ENCODE data around the gene ZNF507.

The ZNF507 gene

DNA sequence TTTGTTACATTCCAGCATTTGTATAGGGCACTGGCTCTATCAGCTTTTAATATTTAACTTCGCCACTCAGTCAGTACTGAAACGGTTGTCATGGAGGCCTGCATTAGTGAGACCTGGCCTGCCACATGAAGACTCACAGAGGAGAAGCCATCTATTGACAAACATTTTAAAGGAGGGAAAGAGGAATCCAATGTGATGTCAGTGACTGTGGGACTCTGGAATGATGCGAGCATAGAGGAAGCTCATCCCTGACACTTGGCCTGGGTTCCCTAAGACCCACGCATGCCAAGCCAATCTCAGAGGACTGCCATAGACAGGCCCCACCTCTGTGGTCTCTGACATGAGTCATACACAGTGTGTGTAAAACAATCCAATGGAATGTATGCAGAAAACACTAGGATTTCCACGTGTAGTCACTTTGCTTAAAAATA, 52.3 kb downstream of the ZNF507 start:
- DNase-seq (ENCODE audit: low read depth), result no peak
- TF ChIP-seq, protein P1, sequence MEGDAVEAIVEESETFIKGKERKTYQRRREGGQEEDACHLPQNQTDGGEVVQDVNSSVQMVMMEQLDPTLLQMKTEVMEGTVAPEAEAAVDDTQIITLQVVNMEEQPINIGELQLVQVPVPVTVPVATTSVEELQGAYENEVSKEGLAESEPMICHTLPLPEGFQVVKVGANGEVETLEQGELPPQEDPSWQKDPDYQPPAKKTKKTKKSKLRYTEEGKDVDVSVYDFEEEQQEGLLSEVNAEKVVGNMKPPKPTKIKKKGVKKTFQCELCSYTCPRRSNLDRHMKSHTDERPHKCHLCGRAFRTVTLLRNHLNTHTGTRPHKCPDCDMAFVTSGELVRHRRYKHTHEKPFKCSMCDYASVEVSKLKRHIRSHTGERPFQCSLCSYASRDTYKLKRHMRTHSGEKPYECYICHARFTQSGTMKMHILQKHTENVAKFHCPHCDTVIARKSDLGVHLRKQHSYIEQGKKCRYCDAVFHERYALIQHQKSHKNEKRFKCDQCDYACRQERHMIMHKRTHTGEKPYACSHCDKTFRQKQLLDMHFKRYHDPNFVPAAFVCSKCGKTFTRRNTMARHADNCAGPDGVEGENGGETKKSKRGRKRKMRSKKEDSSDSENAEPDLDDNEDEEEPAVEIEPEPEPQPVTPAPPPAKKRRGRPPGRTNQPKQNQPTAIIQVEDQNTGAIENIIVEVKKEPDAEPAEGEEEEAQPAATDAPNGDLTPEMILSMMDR (IDR thresholded peaks at IDR 0.05; ENCODE audit: insufficient read depth, low read depth, low read length, missing control alignments), result no peak
- H3K4me3 ChIP-seq (ENCODE audit: low read depth, low read length), result no peak overlapping the region

DNA sequence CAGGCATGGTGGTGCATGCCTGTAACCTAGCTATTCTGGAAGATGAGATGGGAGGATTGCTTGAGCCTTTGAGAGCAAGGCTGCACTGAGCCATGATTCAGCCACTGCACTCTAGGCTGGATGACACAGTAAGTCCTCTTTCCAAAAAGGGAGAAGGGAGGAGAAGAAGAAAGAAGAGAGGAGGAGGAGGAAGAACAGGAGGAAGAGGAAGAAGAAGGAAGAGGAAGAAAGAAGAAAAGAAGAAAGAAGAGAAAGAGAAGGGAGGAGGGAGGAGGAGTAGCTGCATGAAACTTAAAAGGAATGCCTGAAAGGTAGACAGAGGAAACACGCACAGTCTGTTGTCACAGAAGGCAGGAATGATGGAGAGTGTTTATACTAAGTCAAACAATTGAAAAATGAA, 56.6 kb downstream of the ZNF507 start:
- TF ChIP-seq, protein P1 (IDR thresholded peaks at IDR 0.05; ENCODE audit: insufficient read depth, low read depth, low read length, missing control alignments), result no peak
- DNase-seq (ENCODE audit: low read depth), result no peak
- no peak overlapping the region for H3K4me3 ChIP-seq (ENCODE audit: low read depth, low read length)

DNA sequence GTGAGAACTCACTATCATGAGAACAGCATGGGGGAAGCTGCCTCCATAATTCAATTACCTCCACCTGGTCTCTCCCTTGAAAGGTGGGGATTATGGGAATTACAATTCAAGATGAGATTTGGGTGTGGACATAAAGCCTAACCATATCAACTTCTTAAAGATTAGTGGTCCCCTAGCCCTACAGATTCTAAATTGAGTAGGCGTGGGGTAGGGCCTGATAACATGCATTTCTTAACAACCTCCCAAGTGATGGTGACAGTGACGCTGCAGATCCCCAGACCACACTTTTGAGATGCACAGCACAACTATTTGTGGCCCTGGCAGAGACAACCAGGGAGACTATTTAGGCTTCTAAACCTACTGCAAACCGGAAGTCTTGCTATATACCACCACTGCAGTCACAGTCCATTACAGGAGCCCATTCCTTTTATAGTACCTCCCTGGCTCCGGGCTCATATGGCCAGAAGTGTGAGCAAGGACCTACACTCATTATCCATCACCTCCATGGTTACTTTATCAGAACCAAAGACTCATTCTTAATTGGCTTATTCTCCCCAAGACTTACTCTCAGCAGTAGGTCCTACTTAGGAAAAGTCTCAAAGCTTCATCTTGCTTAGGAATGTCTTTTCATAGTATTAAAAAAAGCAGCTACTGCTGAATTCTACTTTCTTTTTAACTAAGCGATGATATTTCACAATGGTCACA, 58.0 kb downstream of the ZNF507 start:
- H3K4me3 ChIP-seq (ENCODE audit: low read depth, low read length), result no peak overlapping the region
- no peak for DNase-seq (ENCODE audit: low read depth)
- TF ChIP-seq, protein P1 (IDR thresholded peaks at IDR 0.05; ENCODE audit: insufficient read depth, low read depth, low read length, missing control alignments), result no peak

DNA sequence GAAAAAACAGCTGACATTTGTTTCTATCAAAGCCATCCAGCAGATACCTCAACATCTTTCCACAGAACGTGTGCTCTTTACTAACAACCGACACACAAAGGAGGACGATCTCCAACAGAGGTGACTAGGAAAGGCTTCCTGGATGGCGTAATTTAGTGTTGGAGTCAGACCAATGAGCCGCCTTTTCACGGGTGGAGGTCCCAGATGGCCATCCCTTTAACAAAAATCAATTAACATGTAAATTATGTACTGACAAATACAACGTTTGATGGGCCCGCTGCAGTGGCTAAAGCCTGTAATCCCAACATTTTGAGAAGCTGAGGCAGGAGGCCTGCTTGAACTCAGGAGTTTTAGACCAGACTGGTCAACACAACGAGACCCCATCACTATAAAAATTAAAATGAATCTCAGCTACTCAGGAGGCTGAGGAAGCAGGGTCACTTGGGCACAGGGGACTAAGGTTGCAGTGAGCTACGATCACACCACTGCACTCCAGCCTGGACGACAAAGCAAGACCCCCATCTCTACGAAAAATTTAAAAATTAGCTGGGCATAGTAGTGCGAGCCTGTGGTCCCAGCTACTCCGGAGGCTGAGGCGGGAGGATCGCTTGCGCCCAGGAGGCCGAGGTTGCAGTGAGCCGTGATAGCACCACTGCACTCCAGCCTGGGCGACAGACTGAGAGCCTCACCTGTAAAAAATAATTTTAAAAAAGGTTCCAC, 59.0 kb downstream of the ZNF507 start:
- TF ChIP-seq, protein P1 (IDR thresholded peaks at IDR 0.05; ENCODE audit: insufficient read depth, low read depth, low read length, missing control alignments), result no peak
- DNase-seq (ENCODE audit: low read depth), result peak; percentile 16
- peak overlapping the region; percentile 98 for H3K4me3 ChIP-seq (ENCODE audit: low read depth, low read length)

DNA sequence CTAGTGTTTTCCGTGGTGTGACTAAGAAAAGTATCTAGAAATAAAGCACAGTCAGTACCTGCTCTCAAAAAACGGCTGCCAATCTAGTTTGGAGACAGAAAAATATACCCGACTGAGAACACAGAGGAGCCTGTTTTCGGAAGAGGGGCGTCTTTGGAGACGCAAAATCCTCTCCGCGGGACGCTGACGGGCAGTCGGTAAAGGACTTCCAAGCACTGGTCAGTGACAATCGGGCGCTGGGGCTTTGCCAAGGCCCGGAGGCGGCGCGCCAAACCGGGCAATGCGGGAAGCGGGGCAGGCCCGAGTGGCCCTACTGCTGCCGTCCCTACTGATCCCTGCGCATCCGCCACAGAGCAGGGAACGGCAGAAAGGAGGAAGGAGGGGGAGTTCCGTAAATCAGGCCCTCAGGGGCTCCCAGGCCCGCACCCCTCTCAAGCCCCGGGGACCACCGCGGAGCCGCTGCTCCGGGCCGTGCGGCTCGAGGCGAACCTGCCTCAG, 59.6 kb downstream of the ZNF507 start:
- H3K4me3 ChIP-seq (ENCODE audit: low read depth, low read length), result peak overlapping the region; percentile 98
- TF ChIP-seq, protein P1 (IDR thresholded peaks at IDR 0.05; ENCODE audit: insufficient read depth, low read depth, low read length, missing control alignments), result no peak
- no peak for DNase-seq (ENCODE audit: low read depth)

DNA sequence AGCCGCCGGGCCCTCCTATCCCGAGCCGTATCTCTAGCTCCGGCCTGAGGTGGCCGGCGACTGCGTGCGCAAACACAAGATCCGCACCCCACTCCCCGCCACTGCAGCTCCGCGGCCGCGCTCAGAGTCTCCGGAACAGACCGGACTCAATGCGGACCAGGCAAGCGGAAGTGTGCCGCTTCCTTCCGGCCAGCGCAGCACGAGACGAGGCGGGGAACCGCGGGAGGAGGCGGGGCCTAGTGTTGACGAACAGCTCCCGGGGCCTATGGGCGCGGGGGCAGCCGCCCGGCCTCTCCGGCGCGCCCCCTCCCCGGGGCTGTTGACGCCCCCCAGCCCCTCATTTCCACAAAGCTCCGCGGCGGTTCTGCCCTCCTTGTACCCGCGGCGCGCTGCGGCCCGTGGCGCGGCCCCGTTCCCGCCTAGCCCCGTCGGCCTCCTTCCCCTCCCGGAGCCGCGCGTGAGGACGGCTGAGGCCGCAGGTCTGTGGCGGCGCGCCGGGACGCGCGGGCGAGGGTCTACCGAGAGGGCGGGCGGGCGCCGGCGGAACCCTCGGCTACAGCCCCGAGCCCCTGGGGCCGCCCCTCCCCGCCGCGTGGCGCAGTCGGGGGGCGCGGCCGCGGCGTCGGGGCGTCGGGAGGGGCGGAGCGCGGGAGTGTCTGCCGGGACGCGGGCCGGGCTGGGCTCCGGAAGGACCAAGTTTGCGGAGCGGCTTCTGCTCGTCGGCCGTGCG, 60.2 kb downstream of the ZNF507 start, which contains the start of gene DPY19L3:
Gene DPY19L3, plus strand, starts transcription at position 340 of the 730 bp plus-strand sequence. CDS start 2,484 bp downstream, outside the sequence.
- TF ChIP-seq, protein P1 (IDR thresholded peaks at IDR 0.05; ENCODE audit: insufficient read depth, low read depth, low read length, missing control alignments), result no peak
- peak; percentile 97 for DNase-seq (ENCODE audit: low read depth)

More for the DNA sequence above, 60.2 kb downstream of the ZNF507 start, which contains the start of gene DPY19L3:
- H3K4me3 ChIP-seq (ENCODE audit: low read depth, low read length), result peak within 1 kb of the TSS; percentile 98

Measured in GM12865 (cell line).